ENCODE data around the gene BRF1. TPM values are rescaled to one million over a fixed set of nuclear protein-coding genes. Genes with fewer than 3 reads are reported as not detected.
A peak's percentile ranks its signal among the peaks of the same experiment; 100 is the strongest.

BRF1 gene
- total RNA-seq, 1 experiment from 2014 or later, result 12.6 TPM

DNA sequence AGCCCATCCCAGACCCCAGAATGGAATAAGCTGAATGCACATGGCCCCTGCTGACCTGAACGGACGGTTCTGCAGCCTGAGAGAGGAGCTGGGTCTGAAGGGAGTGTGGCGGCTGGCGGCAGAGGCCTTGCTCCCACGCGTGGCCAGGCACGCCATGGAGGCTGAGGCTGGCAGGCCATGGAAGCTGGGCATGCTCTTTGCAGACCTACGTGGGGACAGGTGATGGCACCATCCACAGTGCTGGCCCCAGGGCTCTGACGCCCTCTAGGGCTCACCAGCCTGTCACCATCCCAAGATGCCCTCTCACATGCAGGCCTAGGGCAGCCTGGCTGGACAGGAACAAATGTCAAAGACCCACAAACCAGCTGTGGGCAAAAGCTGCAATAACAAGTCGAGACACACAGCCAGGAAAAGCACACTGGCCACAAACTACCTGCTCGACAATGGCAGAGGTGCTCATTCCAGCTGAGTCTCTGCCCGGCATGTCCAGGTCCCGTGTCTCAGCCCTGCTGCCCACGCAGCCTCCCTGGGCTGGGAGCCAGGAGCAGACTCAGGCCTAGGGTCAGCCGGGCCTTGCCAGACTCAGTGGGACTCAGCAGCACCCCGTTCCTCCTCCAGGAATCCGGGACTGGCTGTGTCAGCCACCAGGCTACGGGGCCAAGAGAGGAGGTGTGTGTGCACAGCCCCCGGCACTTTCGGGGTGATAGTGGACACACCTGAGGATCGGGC lies 32.8 kb downstream of the BRF1 start:
- no peak for DNase-seq (ENCODE audit: low spot score)

DNA sequence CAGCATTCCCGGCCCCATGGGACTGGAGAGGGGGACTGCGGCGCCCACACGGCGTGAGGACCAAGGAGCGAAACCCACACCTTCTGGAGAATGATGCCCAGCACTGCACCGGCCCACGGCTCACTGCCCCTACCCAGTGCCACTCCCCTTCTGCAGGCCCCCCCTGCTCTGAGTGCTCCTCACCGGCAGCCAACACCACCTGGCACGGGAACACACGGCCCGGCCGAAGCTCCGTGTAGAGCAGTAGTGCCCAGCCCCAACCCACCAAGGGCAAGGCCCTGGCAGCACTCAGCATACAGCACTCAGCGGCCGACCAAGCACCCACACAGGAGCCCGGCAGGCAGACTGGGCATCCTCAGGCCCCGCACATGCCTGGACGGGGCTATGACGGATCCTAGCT lies 39.0 kb downstream of the BRF1 start:
- DNase-seq (ENCODE audit: low spot score), result no peak

DNA sequence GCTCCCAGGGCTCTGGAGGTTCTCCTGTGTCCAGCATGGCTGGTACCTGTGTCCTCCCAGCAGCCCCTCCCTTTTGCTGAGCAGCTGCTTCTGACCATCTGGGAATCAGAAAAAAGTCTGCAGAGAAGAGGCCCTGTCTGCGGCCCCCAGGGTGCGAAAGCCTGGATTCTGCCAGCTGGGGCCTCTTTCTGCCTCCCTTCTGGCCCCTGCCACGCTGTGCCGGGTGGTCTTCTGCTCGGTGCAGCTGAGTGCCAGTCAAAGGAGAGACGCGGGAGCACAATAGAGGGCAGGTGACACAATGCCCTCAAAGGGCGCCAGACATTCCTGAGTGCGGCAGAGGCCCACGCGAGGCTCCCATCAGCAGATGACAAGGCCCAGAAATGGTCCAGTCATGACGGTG lies 39.8 kb downstream of the BRF1 start:
- DNase-seq (ENCODE audit: low spot score), result no peak

DNA sequence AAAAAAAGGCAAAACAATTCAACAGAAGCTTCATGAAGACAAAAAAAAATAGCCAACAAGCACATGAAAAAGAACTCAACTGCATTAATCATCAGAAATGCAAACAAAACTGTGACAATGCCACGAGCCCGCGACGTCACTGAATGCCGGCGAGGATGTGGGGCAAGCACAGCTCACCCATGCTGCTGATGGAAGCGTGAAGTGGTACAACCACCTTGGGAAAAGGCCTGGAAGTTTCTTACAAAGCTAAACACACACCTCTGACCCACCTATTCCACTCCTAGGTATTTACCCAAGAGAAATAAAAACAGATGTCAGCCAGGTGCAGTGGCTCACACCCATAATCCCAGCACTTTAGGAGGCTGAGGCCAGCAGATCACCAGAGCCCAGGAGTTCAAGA lies 42.0 kb downstream of the BRF1 start:
- no peak for DNase-seq (ENCODE audit: low spot score)

DNA sequence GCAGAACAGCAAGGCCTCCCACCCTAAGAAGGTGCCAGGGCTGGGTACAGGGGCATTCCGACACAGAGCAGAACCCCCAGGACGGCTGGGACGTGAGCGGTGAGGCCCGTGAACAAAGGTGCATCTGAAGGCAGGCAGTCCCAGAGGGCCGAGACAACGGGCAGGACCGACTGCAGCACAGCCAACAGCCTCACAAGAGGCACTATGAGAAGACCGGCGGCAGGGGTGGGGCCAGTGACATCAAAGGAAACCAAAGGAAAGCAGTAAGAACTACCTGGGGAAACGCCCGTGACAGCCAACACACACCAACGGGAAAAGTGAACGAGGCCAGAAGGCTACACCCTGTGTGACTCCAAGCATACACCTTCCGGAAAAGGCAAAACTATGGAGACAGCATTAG lies 43.3 kb downstream of the BRF1 start:
- no peak for DNase-seq (ENCODE audit: low spot score)

DNA sequence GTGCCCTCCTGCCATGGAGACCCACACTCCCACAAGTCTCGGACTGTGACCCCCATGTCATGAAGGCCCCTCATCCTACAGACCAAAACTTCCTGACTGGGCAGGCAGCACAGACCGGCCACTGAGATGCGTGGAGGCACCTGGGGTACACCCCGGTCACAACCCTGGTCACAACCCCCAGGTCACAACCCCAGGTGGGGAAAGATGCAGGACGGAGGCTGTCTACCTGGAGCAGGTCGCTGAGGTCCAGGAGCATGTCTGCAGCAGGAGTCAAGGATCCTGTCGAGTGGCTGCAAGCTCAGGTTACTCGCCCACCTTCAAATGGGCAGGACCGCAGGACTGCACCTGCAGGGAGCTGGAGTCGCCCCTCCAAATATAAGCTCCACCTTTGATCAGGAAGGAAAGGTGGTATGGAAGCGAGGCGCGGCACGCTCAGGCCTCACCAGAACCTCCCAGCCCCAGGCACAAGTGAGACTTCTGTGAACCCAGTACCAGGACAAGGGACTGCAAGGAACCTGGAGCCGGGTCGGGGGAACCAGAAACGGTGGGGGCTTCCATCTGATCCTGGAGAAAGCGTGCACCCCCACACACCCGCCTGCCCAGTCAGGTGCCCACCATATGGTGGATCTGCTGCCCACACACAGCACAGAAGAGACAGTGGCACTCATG lies 44.4 kb downstream of the BRF1 start:
- no peak for DNase-seq (ENCODE audit: low spot score)

DNA sequence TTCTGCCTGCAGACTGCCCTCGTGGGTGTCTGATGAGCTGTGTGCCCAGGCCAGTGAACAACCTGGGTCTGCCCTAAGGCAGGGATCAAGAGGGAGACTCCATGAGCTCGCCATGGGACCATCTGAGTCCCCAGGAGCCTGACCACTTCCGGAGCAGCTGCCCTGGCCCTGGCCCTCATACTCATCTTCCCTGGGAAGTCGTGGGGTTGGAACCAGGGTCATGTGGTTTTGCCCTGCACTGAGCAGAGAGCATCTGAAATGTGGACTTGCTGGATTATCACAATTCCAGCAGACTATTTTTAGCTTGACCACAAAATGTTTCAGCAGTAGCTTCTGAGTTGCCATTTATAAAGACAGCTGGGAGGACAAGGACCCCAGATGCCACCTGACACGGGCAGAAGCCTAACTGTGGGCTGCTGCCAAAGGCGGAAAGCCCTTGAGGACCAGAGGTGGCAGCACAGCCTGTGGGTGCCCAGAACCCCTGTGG lies 45.7 kb downstream of the BRF1 start:
- DNase-seq (ENCODE audit: low spot score), result no peak

DNA sequence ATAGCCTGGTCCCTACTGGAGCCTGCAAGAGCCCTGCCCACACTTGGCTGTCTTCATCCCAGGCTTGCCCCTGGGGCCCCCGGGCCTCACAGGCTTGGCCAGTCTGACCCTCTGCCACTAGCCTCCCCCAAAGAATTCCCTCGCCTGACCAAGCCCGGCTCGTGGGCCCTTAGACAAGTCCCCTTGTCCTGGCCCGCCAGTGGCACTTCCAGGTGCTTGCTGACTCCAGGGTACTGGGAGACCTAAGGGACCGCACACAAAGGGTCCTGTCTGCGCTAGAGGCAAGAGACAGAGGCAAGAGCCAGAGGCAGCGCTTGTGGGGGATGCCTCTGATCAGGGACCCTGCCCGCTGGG lies 47.5 kb downstream of the BRF1 start:
- DNase-seq (ENCODE audit: low spot score), result no peak

DNA sequence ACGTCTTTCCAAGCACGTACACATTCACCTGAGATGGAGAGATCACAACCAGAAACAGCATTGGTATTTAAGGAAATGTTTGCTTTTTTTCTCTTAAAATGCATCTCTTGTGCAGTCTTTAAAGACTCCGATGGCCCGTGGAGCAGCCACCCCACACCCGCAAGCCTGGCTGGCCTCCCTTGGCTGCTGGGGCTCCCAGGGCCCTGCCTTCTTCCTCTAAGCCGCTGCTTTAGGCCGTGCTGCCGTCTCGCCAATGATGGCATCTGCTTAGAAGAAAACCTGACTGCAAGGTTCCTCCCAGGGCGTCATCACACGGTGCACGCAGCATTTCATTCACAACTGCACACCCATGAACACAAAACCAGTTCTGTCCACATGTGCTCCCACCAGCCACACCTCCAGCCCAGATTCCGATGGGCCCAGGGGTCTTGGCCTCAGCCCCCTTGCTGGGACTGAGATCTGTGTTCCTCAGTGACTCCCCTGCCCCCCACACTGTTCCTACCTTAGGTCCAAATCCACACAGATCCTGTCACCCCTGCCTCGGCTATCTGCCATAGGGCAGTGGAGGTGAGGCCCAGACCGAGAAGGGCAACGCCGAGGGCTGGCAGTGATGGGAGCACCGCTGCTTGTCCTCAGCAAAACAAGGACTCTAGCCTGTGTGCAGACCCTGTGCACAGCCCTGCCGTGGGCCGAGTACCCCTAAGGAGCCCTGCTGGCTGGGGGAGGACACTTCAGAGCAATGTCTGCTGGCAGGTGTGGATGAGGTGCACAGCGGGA lies 48.1 kb downstream of the BRF1 start:
- DNase-seq (ENCODE audit: low spot score), result no peak

DNA sequence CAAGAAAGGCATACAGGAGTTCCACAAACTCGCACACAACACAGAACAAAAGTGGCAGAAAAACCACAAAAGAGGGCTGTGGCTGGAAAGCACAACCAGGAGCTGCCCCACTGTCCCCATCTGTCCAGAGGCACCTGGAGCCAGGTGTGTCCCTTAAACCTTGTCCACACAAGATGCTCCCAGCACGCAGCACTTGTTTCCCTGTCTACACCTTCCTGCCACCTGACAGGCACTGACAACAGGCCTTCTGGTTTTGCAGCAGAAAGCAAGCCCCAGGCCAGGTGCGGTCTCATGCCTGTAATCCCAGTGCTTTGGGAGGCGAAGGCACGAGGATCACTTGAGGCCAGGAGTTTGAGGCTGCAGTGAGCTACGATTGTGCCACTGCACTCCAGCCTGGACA lies 48.9 kb downstream of the BRF1 start:
- DNase-seq (ENCODE audit: low spot score), result no peak

DNA sequence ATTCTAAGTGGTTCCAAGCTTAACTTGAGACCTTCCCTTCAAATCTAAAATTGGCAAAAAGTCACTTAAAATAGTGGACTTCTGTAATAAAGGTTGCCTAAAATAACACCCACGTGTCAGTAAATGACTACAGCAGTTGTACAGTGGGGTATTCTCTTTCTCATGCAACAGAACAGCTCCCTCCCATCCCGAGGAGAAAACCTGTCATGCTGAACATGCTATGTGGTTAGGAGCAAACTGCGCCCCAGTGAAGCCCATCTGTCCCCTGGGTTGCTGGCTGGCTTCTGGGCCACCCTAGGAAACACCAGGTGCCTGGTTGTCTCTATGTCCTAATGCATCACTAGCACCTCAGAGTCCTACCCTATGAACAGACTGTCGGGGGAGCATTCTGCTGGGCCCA lies 49.8 kb downstream of the BRF1 start:
- DNase-seq (ENCODE audit: low spot score), result no peak

DNA sequence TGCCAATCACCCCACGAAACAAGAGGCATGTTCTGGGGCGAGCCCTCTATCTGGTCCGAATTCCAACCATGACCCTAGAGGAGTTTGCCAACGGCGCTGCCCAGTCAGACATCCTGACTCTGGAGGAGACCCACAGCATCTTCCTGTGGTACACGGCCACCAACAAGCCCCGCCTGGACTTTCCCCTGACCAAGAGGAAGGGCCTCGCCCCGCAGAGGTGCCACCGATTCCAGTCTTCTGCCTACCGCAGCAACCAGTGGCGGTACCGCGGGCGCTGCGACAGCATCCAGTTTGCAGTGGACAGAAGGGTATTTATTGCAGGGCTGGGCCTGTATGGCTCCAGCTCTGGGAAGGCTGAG lies 50.8 kb downstream of the BRF1 start:
- DNase-seq (ENCODE audit: low spot score), result no peak

DNA sequence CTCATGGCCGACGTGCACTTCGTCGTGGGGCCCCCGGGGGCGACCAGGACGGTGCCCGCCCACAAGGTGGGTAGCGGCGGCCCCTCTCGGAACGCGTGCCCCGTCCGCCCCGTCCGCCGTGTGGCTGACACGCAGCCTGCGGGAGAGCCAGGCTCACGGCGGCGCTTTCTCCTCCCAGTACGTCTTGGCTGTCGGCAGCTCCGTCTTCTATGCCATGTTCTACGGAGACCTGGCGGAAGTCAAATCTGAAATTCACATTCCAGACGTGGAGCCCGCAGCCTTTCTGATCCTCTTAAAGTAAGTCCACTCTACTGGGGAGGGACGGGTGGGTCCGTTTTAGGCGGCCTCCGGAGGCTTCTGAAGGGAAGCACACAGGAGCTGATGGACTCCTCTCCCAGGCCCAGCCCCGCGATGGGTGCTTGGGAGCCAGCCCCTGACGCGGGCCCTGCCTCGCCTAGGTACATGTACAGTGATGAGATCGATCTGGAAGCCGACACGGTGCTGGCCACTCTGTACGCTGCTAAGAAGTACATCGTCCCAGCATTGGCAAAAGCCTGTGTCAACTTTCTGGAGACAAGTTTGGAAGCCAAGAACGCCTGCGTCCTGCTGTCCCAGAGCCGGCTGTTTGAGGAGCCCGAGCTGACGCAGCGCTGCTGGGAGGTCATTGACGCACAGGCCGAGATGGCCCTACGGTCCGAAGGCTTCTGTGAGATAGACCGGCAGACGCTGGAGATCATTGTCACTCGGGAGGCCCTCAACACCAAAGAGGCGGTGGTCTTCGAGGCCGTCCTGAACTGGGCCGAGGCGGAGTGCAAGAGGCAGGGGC lies 51.4 kb downstream of the BRF1 start:
- DNase-seq (ENCODE audit: low spot score), result no peak

DNA sequence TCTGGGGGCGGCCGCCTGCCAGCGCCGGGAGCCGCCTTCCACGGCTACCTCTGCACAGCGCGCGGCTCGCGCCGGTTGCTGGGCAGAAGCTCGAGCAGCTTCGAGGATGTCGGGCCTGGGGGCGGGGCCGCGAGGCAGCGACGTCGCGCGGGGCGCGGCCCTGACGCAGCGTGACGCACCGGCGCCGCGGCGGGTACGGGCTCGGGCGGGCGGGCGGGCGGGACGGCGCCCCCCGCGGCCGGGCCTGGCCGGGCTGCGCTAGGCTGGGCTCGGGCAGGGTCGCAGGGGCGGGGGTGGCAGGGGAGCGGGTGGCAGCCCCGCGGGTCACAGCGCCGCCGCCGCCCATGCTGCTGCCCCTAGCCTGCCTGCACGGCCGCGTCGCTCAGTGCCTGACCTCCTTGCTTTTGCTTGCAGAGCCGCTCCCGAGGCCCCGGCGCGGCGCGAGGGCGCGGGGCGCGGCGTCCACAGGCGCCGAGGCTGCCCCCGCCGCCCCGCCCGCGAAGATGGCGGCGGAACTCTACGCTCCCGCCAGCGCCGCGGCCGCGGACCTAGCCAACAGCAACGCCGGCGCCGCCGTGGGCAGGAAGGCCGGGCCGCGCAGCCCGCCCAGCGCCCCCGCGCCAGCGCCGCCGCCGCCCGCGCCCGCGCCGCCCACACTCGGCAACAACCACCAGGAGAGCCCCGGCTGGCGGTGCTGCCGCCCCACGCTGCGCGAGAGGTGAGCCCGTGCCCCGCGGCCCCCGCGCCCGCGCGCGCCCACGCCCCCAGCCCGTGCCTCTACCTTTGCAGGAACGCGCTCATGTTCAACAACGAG lies 52.2 kb downstream of the BRF1 start, which contains the start of gene BTBD6:
Gene BTBD6 (plus strand): TSS at position 166 of the 814 bp plus-strand sequence. CDS start 179 bp downstream, at position 345.
- DNase-seq (ENCODE audit: low spot score), result peak; percentile 68

DNA sequence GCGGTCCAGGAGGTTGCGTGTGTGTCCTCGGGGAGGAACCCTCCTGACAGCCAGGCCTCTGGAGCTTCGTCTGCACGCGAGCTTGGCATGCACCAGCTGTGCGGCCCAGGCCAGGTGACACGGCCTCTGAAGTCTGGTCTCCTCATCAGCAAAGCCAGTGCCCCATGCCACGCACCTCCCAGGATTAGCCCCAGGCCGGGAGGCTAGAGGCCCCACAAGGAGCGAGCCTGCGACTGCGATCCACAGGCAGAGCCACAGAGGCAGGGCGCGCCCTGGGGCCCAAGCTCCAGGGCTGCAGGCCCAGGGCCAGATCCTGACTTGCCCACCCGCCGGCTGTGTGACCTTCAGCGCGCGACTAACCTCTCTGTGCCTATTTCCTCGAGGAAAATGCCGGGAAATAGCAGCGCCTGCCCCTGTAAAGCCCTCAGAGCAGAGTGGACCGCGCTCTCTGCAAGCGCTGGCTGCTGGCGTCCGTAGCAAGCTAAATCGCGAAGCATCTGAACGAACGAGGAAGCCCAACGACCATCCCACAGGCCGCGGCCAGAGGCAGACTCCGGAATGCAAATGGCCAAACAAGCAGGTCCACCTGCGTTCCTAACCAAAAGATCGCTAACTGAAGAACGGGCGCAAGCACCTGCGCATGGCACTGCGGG lies 53.0 kb downstream of the BRF1 start:
- no peak for DNase-seq (ENCODE audit: low spot score)

DNA sequence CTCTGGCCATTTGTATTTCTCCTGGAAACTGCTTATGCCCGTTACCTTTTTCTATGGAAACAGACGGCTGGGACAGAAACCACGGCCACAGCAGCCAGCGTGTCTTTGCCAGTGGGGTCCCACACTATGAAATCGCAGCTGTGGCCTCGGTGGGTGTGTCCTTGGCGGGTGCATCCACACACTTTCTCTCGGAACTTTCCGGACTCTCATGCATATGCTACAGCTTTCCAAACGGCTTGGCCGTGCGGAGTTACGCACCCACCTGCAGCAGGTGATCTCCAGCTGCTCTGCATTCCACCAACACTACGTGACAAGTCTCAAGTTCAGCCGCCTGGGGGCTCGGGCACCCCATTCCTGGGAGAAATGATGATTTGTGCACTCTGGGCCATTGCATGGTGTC lies 53.8 kb downstream of the BRF1 start:
- no peak for DNase-seq (ENCODE audit: low spot score)

DNA sequence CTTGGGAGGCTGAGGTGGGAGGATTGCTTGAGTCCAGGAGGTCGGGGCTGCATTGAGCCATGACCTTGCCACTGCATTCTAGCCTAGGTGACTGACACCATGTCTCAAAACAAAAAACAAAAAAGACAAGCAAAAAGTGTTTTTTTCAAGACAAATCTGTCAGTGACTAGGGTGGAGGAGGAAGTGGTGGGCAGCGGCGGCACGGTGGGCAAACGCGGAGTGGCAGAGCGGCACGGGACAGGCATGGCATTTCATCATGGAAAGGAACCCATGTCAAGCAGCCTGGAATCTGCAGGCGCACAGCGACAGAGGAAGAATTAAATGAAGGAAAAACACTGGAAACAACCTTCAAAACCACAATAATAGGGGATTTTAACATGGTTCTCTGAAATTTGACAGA lies 56.5 kb downstream of the BRF1 start:
- DNase-seq (ENCODE audit: low spot score), result no peak

DNA sequence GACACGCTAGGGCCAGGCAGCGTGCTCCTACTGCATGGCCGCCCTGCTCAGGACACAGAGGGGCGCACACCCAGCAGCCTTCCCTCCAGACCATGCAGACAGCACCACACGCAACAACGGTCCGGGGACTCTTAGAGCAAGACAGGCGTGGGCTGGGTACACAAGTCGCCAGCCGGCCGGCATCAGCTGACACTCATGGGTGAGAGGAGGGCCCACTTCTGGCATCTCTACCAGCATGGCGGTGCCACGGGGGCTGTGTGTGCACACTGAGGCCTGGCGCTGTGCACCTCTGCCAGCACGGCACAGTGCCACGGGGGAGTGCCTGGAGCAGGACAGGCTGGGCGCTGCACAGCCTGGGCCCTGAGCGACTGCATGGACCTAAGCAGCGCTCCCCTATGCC lies 59.2 kb downstream of the BRF1 start:
- DNase-seq (ENCODE audit: low spot score), result no peak

DNA sequence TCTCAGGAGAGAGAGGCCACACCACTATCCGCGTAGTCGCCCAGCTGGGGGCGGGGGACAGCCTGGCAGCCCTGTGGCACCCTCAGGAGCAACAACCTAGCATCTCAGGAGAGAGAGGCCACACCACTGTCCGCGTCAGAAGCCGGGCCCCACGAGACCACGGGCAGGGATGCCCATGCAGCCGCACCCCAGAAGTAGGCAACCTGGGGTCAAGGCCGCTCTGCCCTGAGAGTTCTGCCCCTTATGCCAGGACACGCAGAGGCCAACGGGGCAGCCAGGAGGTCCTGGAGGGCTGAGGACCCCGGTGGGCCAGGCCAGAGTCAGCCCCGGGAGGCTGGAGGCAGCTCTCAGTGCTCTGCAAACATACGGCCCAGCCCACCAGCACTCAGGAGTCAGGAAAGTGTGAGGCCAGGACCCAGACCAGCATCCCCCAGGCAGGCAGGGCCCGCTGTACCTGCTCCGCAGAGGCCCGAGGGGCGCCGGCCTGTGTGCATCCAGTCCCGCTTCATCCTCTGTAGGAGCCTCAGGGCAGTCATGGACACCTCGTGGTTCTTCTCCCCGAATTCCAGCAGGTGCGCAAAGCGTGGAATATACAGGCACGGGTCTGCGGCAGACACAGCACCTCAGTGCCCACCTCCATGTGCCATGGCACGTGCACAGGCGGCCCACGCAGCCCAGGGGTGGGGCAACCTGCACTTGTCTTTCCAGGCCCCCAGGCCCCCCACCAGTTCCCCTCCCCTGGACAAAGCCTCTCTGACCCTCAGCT lies 59.8 kb downstream of the BRF1 start:
- DNase-seq (ENCODE audit: low spot score), result no peak
